ENCODE results near the gene KRT14. TPM values are rescaled to one million over a fixed set of nuclear protein-coding genes. Genes with fewer than 3 reads are reported as not detected.
"Not testable (repeated sequence)": the region's sequence is repeated elsewhere in the genome, so short reads cannot be mapped to it uniquely, and the experiment has no call there.

The KRT14 gene
- polyA plus RNA-seq, 1 experiment: 0.11 TPM

GRCh38 chr17:41589301-41589700 lies 2.6 kb upstream of the KRT14 start:
- DNase-seq (ENCODE audit: low read depth): no peak
- Histone ChIP-seq H3K27me3 (ENCODE audit: control insufficient read depth, insufficient read depth, low read length) (peaks cover 11% of the 10 kb centered on the region), H3K4me3 (ENCODE audit: low read depth, low read length) (no peak overlapping the region), H3K36me3 (ENCODE audit: control insufficient read depth, insufficient read depth, low read length) (no peaks in the 10 kb centered on the region)
- CTCF ChIA-PET: no interaction called here
- TF ChIP-seq CTCF (IDR thresholded peaks at IDR 0.05; ENCODE audit: insufficient read depth, low read depth, low read length): no peak
- POLR2A ChIA-PET: no interaction called here

GRCh38 chr17:41588126-41588810 lies 1.6 kb upstream of the KRT14 start:
- TF ChIP-seq CTCF (IDR thresholded peaks at IDR 0.05; ENCODE audit: insufficient read depth, low read depth, low read length): no peak
- ChIA-PET CTCF (no interaction called here), POLR2A (no interaction called here)
- DNase-seq (ENCODE audit: low read depth): no peak
- Histone ChIP-seq H3K36me3 (ENCODE audit: control insufficient read depth, insufficient read depth, low read length) (no peaks in the 10 kb centered on the region), H3K27me3 (ENCODE audit: control insufficient read depth, insufficient read depth, low read length) (peaks cover 7% of the 10 kb centered on the region; the same call in 1 of the 2 replicates), H3K4me3 (ENCODE audit: low read depth, low read length) (no peak overlapping the region)

GRCh38 chr17:41585301-41586056 lies 1.2 kb downstream of the KRT14 start:
- TF ChIP-seq CTCF (IDR thresholded peaks at IDR 0.05; ENCODE audit: insufficient read depth, low read depth, low read length): no peak
- DNase-seq (ENCODE audit: low read depth): no peak
- CTCF ChIA-PET: interaction anchor here (1.2 to 6.2 kb wide), 5 partner anchors 11 to 77 kb away, joined by 3 to 22 read pairs (median 5); no protein-coding TSS in a partner anchor
- H3K27me3 ChIP-seq (ENCODE audit: control insufficient read depth, insufficient read depth, low read length): peaks cover 4% of the 10 kb centered on the region; the same call in 1 of the 2 replicates
- no peaks in the 10 kb centered on the region for H3K36me3 ChIP-seq (ENCODE audit: control insufficient read depth, insufficient read depth, low read length)
- POLR2A ChIA-PET: no interaction called here
- H3K4me3 ChIP-seq (ENCODE audit: low read depth, low read length): no peak overlapping the region

GRCh38 chr17:41584331-41584927 lies 2.3 kb downstream of the KRT14 start:
- CTCF ChIA-PET: interaction anchor here (0.6 to 6.2 kb wide), 8 partner anchors 10 to 725 kb away, joined by 3 to 22 read pairs (median 3); no protein-coding TSS in a partner anchor
- POLR2A ChIA-PET; H3K27me3 ChIP-seq (ENCODE audit: control insufficient read depth, insufficient read depth, low read length); H3K36me3 ChIP-seq (ENCODE audit: control insufficient read depth, insufficient read depth, low read length); DNase-seq (ENCODE audit: low read depth); H3K4me3 ChIP-seq (ENCODE audit: low read depth, low read length): not testable (repeated sequence)

- DNase-seq (ENCODE audit: low read depth): no peak
- TF ChIP-seq CTCF (IDR thresholded peaks at IDR 0.05; ENCODE audit: insufficient read depth, low read depth, low read length): no peak
- Histone ChIP-seq H3K36me3 (ENCODE audit: control insufficient read depth, insufficient read depth, low read length) (no peaks in the 10 kb centered on the region), H3K4me3 (ENCODE audit: low read depth, low read length) (no peak overlapping the region), H3K27me3 (ENCODE audit: control insufficient read depth, insufficient read depth, low read length) (peaks cover 1% of the 10 kb centered on the region; the same call in 1 of the 2 replicates)
- ChIA-PET POLR2A (no interaction called here), CTCF (interaction anchor here (1.2 to 6.2 kb wide), 5 partner anchors 11 to 83 kb away, joined by 3 to 22 read pairs (median 3); no protein-coding TSS in a partner anchor)
Measured at GRCh38 chr17:41583137-41584127, 3.3 kb downstream of the KRT14 start.

- H3K36me3 ChIP-seq (ENCODE audit: control insufficient read depth, insufficient read depth, low read length); POLR2A ChIA-PET; H3K27me3 ChIP-seq (ENCODE audit: control insufficient read depth, insufficient read depth, low read length); H3K4me3 ChIP-seq (ENCODE audit: low read depth, low read length); DNase-seq (ENCODE audit: low read depth): not testable (repeated sequence)
- CTCF ChIA-PET: interaction anchor here (1.4 to 6.2 kb wide), 5 partner anchors 10 to 66 kb away, joined by 3 to 22 read pairs (median 8); no protein-coding TSS in a partner anchor
Measured at GRCh38 chr17:41582061-41582968, 4.4 kb downstream of the KRT14 start.
